Hepatocyte (in vitro differentiated cells): ENCODE data around the gene NKX3-2.

Experiments used
- EZH2 ChIP-seq: fragments of 200-600 bp; sonication (generic); IDR thresholded peaks from 2 replicates; pipeline ENCODE4 v1.6.1; 2016; ENCODE audit warnings: antibody characterized with exemption, mild to moderate bottlenecking, borderline replicate concordance
- TF ChIP-seq, protein P1 (sequence below): fragments of 200-600 bp; sonication (generic); IDR thresholded peaks from 2 replicates; pipeline ENCODE4 v1.5.1; 2016; ENCODE audit warnings: antibody characterized with exemption, mild to moderate bottlenecking; ENCODE audit not compliant: poor library complexity

DNA sequence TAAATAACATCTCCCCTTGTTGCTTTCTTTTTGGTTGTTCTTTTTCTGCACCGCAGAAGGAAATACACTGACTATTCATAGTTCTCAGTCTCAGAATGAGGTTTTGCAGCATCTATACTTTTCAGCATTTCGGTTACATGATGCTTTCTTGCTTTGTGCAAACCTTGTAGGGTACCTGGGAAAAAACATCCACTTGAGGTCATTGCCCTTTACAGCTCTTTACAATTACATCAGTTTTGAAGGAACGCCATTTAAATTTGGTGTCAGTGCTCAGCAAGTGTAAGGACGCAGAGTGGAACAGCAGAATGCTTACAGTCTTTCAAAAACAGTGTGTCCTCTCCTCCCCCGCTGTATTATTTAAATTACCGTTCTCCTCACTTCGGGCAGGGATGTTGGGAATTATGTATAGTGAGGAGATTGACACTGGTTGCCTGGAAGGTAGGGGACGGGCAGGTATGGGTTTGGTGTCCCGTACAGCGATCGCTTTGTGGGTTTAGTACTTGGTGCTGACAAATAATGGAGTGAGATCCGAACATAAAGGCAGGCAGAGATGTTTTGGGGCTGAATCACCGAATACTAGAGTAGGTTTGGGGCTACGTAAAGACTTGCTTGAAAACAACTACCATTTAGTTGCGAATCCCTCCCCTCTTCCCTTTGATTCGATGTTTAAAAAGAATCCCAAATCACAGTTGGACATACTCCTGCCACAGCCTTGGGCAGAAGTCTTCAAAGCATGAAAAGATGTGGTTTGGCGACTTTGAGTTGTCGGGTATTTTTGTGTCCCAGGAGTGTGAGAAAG lies 2.0 kb upstream of the NKX3-2 start:
- TF ChIP-seq, protein P1, sequence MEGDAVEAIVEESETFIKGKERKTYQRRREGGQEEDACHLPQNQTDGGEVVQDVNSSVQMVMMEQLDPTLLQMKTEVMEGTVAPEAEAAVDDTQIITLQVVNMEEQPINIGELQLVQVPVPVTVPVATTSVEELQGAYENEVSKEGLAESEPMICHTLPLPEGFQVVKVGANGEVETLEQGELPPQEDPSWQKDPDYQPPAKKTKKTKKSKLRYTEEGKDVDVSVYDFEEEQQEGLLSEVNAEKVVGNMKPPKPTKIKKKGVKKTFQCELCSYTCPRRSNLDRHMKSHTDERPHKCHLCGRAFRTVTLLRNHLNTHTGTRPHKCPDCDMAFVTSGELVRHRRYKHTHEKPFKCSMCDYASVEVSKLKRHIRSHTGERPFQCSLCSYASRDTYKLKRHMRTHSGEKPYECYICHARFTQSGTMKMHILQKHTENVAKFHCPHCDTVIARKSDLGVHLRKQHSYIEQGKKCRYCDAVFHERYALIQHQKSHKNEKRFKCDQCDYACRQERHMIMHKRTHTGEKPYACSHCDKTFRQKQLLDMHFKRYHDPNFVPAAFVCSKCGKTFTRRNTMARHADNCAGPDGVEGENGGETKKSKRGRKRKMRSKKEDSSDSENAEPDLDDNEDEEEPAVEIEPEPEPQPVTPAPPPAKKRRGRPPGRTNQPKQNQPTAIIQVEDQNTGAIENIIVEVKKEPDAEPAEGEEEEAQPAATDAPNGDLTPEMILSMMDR, result no peak
- no peak for TF ChIP-seq EZH2
